ENCODE results near the gene GZF1.
"Not testable (repeated sequence)": the region's sequence is repeated elsewhere in the genome, so short reads cannot be mapped to it uniquely, and the experiment has no call there.

Gene GZF1

GRCh38 chr20:23335521-23335920 is 26.5 kb upstream of the GZF1 start:
- H3K27me3 Mint-ChIP-seq = no peaks in the 10 kb centered on the region
- no peak overlapping the region for H3K27ac Mint-ChIP-seq
- DNase-seq (no peak), ATAC-seq (no peak)
- no peaks in the 10 kb centered on the region for H3K36me3 Mint-ChIP-seq (ENCODE audit: low read depth)
- H3K4me1 Mint-ChIP-seq = peaks cover 1% of the 10 kb centered on the region
- no peaks in the 10 kb centered on the region for H3K9me3 Mint-ChIP-seq
- no peak overlapping the region for H3K4me3 Mint-ChIP-seq

- no peak for DNase-seq
- Mint-ChIP-seq H3K9me3 (no peaks in the 10 kb centered on the region), H3K27ac (no peak overlapping the region), H3K36me3 (ENCODE audit: low read depth) (no peaks in the 10 kb centered on the region), H3K4me1 (peaks cover 1% of the 10 kb centered on the region), H3K4me3 (no peak overlapping the region), H3K27me3 (no peaks in the 10 kb centered on the region)
- no peak for ATAC-seq
Observed at GRCh38 chr20:23336476-23336875, 25.5 kb upstream of the GZF1 start.

- Mint-ChIP-seq H3K9me3 (no peaks in the 10 kb centered on the region), H3K4me1 (no peaks in the 10 kb centered on the region), H3K4me3 (no peak overlapping the region), H3K27me3 (no peaks in the 10 kb centered on the region), H3K27ac (no peak overlapping the region), H3K36me3 (ENCODE audit: low read depth) (no peaks in the 10 kb centered on the region)
- ATAC-seq = no peak
- no peak for DNase-seq
Observed at GRCh38 chr20:23337312-23337711, 24.7 kb upstream of the GZF1 start.

- ATAC-seq (no peak), DNase-seq (no peak)
- Mint-ChIP-seq H3K36me3 (ENCODE audit: low read depth) (no peaks in the 10 kb centered on the region), H3K27me3 (no peaks in the 10 kb centered on the region), H3K9me3 (no peaks in the 10 kb centered on the region), H3K4me3 (no peak overlapping the region), H3K27ac (no peak overlapping the region), H3K4me1 (no peaks in the 10 kb centered on the region)
Observed at GRCh38 chr20:23339986-23340385, 22.0 kb upstream of the GZF1 start.

GRCh38 chr20:23340524-23340923 is 21.5 kb upstream of the GZF1 start:
- Mint-ChIP-seq H3K4me3 (no peak overlapping the region), H3K36me3 (ENCODE audit: low read depth) (no peaks in the 10 kb centered on the region), H3K9me3 (no peaks in the 10 kb centered on the region), H3K4me1 (no peaks in the 10 kb centered on the region), H3K27me3 (no peaks in the 10 kb centered on the region), H3K27ac (no peak overlapping the region)
- peak; percentile 54 for ATAC-seq
- DNase-seq = no peak

GRCh38 chr20:23341073-23341472 is 20.9 kb upstream of the GZF1 start:
- ATAC-seq (no peak), DNase-seq (no peak)
- Mint-ChIP-seq H3K27me3 (no peaks in the 10 kb centered on the region), H3K27ac (no peak overlapping the region), H3K36me3 (ENCODE audit: low read depth) (no peaks in the 10 kb centered on the region), H3K4me3 (no peak overlapping the region), H3K9me3 (no peaks in the 10 kb centered on the region), H3K4me1 (no peaks in the 10 kb centered on the region)

- H3K4me3 Mint-ChIP-seq = no peak overlapping the region
- H3K9me3 Mint-ChIP-seq = no peaks in the 10 kb centered on the region
- H3K4me1 Mint-ChIP-seq = no peaks in the 10 kb centered on the region
- no peak for DNase-seq
- no peaks in the 10 kb centered on the region for H3K27me3 Mint-ChIP-seq
- no peaks in the 10 kb centered on the region for H3K36me3 Mint-ChIP-seq (ENCODE audit: low read depth)
- H3K27ac Mint-ChIP-seq = no peak overlapping the region
- no peak for ATAC-seq
Observed at GRCh38 chr20:23343590-23343989, 18.4 kb upstream of the GZF1 start.

GRCh38 chr20:23344336-23344735 is 17.6 kb upstream of the GZF1 start:
- no peak overlapping the region for H3K27ac Mint-ChIP-seq

GRCh38 chr20:23346002-23346401 is 16.0 kb upstream of the GZF1 start:
- Mint-ChIP-seq H3K4me3 (no peak overlapping the region), H3K9me3 (no peaks in the 10 kb centered on the region), H3K27me3 (no peaks in the 10 kb centered on the region), H3K4me1 (peaks cover 8% of the 10 kb centered on the region), H3K27ac (no peak overlapping the region), H3K36me3 (ENCODE audit: low read depth) (no peaks in the 10 kb centered on the region)
- DNase-seq (no peak), ATAC-seq (no peak)

More at GRCh38 chr20:23344336-23344735, 17.6 kb upstream of the GZF1 start:
- no peaks in the 10 kb centered on the region for H3K27me3 Mint-ChIP-seq
- DNase-seq = no peak
- H3K4me1 Mint-ChIP-seq = peaks cover 5% of the 10 kb centered on the region
- H3K4me3 Mint-ChIP-seq = no peak overlapping the region
- no peaks in the 10 kb centered on the region for H3K36me3 Mint-ChIP-seq (ENCODE audit: low read depth)
- no peak for ATAC-seq
- H3K9me3 Mint-ChIP-seq = no peaks in the 10 kb centered on the region

GRCh38 chr20:23347791-23348190 is 14.2 kb upstream of the GZF1 start:
- DNase-seq (no peak), ATAC-seq (no peak)
- H3K4me1 Mint-ChIP-seq = peaks cover 21% of the 10 kb centered on the region
- no peak overlapping the region for H3K27ac Mint-ChIP-seq
- no peaks in the 10 kb centered on the region for H3K9me3 Mint-ChIP-seq
- H3K4me3 Mint-ChIP-seq = no peak overlapping the region
- peaks cover 5% of the 10 kb centered on the region for H3K36me3 Mint-ChIP-seq (ENCODE audit: low read depth)
- no peaks in the 10 kb centered on the region for H3K27me3 Mint-ChIP-seq

GRCh38 chr20:23348510-23348909 is 13.5 kb upstream of the GZF1 start:
- H3K4me1 Mint-ChIP-seq = peaks cover 26% of the 10 kb centered on the region
- DNase-seq; ATAC-seq; H3K36me3 Mint-ChIP-seq (ENCODE audit: low read depth); H3K4me3 Mint-ChIP-seq; H3K9me3 Mint-ChIP-seq; H3K27me3 Mint-ChIP-seq; H3K27ac Mint-ChIP-seq: not testable (repeated sequence)

- Mint-ChIP-seq H3K9me3 (no peaks in the 10 kb centered on the region), H3K27me3 (no peaks in the 10 kb centered on the region), H3K27ac (peak overlapping the region; percentile 99), H3K4me1 (peaks cover 33% of the 10 kb centered on the region), H3K36me3 (ENCODE audit: low read depth) (peaks cover 13% of the 10 kb centered on the region), H3K4me3 (peak overlapping the region; percentile 96)
- ATAC-seq = peak; percentile 21
- no peak for DNase-seq
Observed at GRCh38 chr20:23349338-23350195, 12.4 kb upstream of the GZF1 start.

- Mint-ChIP-seq H3K4me3 (peak within 1 kb of the TSS; percentile 96), H3K27me3 (no peaks in the 10 kb centered on the region), H3K27ac (peak within 1 kb of the TSS; percentile 99), H3K36me3 (ENCODE audit: low read depth) (peaks cover 14% of the 10 kb centered on the region), H3K4me1 (peaks cover 33% of the 10 kb centered on the region), H3K9me3 (no peaks in the 10 kb centered on the region)
- ATAC-seq (peak; percentile 89), DNase-seq (peak; percentile 96)
Observed at GRCh38 chr20:23350196-23350903, 11.6 kb upstream of the GZF1 start, which contains the start of gene NXT1. NXT1 (plus strand) TSS chr20:23350791; CDS start chr20:23354042, 3,251 bp downstream.

- ATAC-seq (peak; percentile 16), DNase-seq (peak; percentile 66)
- Mint-ChIP-seq H3K27ac (peak overlapping the region; percentile 97), H3K9me3 (no peaks in the 10 kb centered on the region), H3K4me3 (peak overlapping the region; percentile 96), H3K36me3 (ENCODE audit: low read depth) (peaks cover 14% of the 10 kb centered on the region), H3K27me3 (no peaks in the 10 kb centered on the region), H3K4me1 (peaks cover 33% of the 10 kb centered on the region)
Observed at GRCh38 chr20:23350904-23351838, 10.8 kb upstream of the GZF1 start.

Data from activated naive CD8-positive, alpha-beta T cell treated with anti-CD3 and anti-CD28 coated beads, Interleukin-2, amount 50 U/mL, for 24 hours (primary cell).